Measurements from ENCODE around the gene SLC12A7.

Gene SLC12A7

GRCh38 chr5:1074816-1075554, 36.9 kb downstream of the SLC12A7 start:
- no peak overlapping the region for H3K4me3 ChIP-seq (ENCODE audit: low read length in 2 of 2)
- no peak overlapping the region for H3K27ac ChIP-seq (ENCODE audit: low read depth in 2 of 2, low read length in 2 of 2)
- H3K36me3 ChIP-seq (ENCODE audit: control insufficient read depth in 2 of 2, insufficient read depth in 2 of 2, low read length in 2 of 2) = peaks cover 39 to 49% of the 10 kb centered on the region in 2 donors
- no peaks in the 10 kb centered on the region for H3K4me1 ChIP-seq (ENCODE audit: control insufficient read depth in 2 of 2, insufficient read depth in 2 of 2, low read length in 2 of 2)
- H3K9ac ChIP-seq (ENCODE audit: low read depth in 1 of 2, low read length in 2 of 2) = no peak overlapping the region
- H3K9me3 ChIP-seq (ENCODE audit: control insufficient read depth in 2 of 2, low read length in 2 of 2) = no peaks in the 10 kb centered on the region
- no peaks in the 10 kb centered on the region for H3K27me3 ChIP-seq (ENCODE audit: control insufficient read depth in 2 of 2, insufficient read depth in 2 of 2, low read length in 2 of 2)

GRCh38 chr5:1074226-1074625, 37.6 kb downstream of the SLC12A7 start:
- no peak overlapping the region for H3K4me3 ChIP-seq (ENCODE audit: low read length in 2 of 2)
- H3K9ac ChIP-seq (ENCODE audit: low read depth in 1 of 2, low read length in 2 of 2) = no peak overlapping the region
- H3K9me3 ChIP-seq (ENCODE audit: control insufficient read depth in 2 of 2, low read length in 2 of 2) = no peaks in the 10 kb centered on the region
- no peak overlapping the region for H3K27ac ChIP-seq (ENCODE audit: low read depth in 2 of 2, low read length in 2 of 2)
- peaks cover 36 to 47% of the 10 kb centered on the region in 2 donors for H3K36me3 ChIP-seq (ENCODE audit: control insufficient read depth in 2 of 2, insufficient read depth in 2 of 2, low read length in 2 of 2)
- H3K27me3 ChIP-seq (ENCODE audit: control insufficient read depth in 2 of 2, insufficient read depth in 2 of 2, low read length in 2 of 2) = no peaks in the 10 kb centered on the region
- H3K4me1 ChIP-seq (ENCODE audit: control insufficient read depth in 2 of 2, insufficient read depth in 2 of 2, low read length in 2 of 2) = no peaks in the 10 kb centered on the region

- Histone ChIP-seq H3K9ac (ENCODE audit: low read depth in 1 of 2, low read length in 2 of 2) (no peak overlapping the region), H3K4me1 (ENCODE audit: control insufficient read depth in 2 of 2, insufficient read depth in 2 of 2, low read length in 2 of 2) (no peaks in the 10 kb centered on the region), H3K4me3 (ENCODE audit: low read length in 2 of 2) (no peak overlapping the region), H3K27ac (ENCODE audit: low read depth in 2 of 2, low read length in 2 of 2) (no peak overlapping the region), H3K9me3 (ENCODE audit: control insufficient read depth in 2 of 2, low read length in 2 of 2) (no peaks in the 10 kb centered on the region), H3K27me3 (ENCODE audit: control insufficient read depth in 2 of 2, insufficient read depth in 2 of 2, low read length in 2 of 2) (no peaks in the 10 kb centered on the region), H3K36me3 (ENCODE audit: control insufficient read depth in 2 of 2, insufficient read depth in 2 of 2, low read length in 2 of 2) (peaks cover 37 to 43% of the 10 kb centered on the region in 2 donors)
These were observed 38.4 kb downstream of the SLC12A7 start for GRCh38 chr5:1073239-1074102.

GRCh38 chr5:1069720-1070088, 42.2 kb downstream of the SLC12A7 start:
- Histone ChIP-seq H3K9me3 (ENCODE audit: control insufficient read depth in 2 of 2, low read length in 2 of 2) (no peaks in the 10 kb centered on the region), H3K4me1 (ENCODE audit: control insufficient read depth in 2 of 2, insufficient read depth in 2 of 2, low read length in 2 of 2) (no peaks in the 10 kb centered on the region), H3K36me3 (ENCODE audit: control insufficient read depth in 2 of 2, insufficient read depth in 2 of 2, low read length in 2 of 2) (peaks cover 27 to 28% of the 10 kb centered on the region in 2 donors), H3K9ac (ENCODE audit: low read depth in 1 of 2, low read length in 2 of 2) (no peak overlapping the region), H3K27me3 (ENCODE audit: control insufficient read depth in 2 of 2, insufficient read depth in 2 of 2, low read length in 2 of 2) (no peaks in the 10 kb centered on the region), H3K4me3 (ENCODE audit: low read length in 2 of 2) (no peak overlapping the region), H3K27ac (ENCODE audit: low read depth in 2 of 2, low read length in 2 of 2) (no peak overlapping the region)

GRCh38 chr5:1068895-1069719, 42.8 kb downstream of the SLC12A7 start:
- no peaks in the 10 kb centered on the region for H3K9me3 ChIP-seq (ENCODE audit: control insufficient read depth in 2 of 2, low read length in 2 of 2)
- H3K9ac ChIP-seq (ENCODE audit: low read depth in 1 of 2, low read length in 2 of 2) = no peak overlapping the region
- no peak overlapping the region for H3K4me3 ChIP-seq (ENCODE audit: low read length in 2 of 2)
- H3K27me3 ChIP-seq (ENCODE audit: control insufficient read depth in 2 of 2, insufficient read depth in 2 of 2, low read length in 2 of 2) = no peaks in the 10 kb centered on the region
- no peaks in the 10 kb centered on the region for H3K4me1 ChIP-seq (ENCODE audit: control insufficient read depth in 2 of 2, insufficient read depth in 2 of 2, low read length in 2 of 2)
- H3K27ac ChIP-seq (ENCODE audit: low read depth in 2 of 2, low read length in 2 of 2) = no peak overlapping the region
- H3K36me3 ChIP-seq (ENCODE audit: control insufficient read depth in 2 of 2, insufficient read depth in 2 of 2, low read length in 2 of 2) = peaks cover 28 to 33% of the 10 kb centered on the region in 2 donors

GRCh38 chr5:1068204-1068894, 43.5 kb downstream of the SLC12A7 start:
- Histone ChIP-seq H3K36me3 (ENCODE audit: control insufficient read depth in 2 of 2, insufficient read depth in 2 of 2, low read length in 2 of 2) (peaks cover 27 to 36% of the 10 kb centered on the region in 2 donors), H3K9ac (ENCODE audit: low read depth in 1 of 2, low read length in 2 of 2) (no peak overlapping the region), H3K4me3 (ENCODE audit: low read length in 2 of 2) (no peak overlapping the region), H3K9me3 (ENCODE audit: control insufficient read depth in 2 of 2, low read length in 2 of 2) (no peaks in the 10 kb centered on the region), H3K27ac (ENCODE audit: low read depth in 2 of 2, low read length in 2 of 2) (no peak overlapping the region), H3K4me1 (ENCODE audit: control insufficient read depth in 2 of 2, insufficient read depth in 2 of 2, low read length in 2 of 2) (no peaks in the 10 kb centered on the region), H3K27me3 (ENCODE audit: control insufficient read depth in 2 of 2, insufficient read depth in 2 of 2, low read length in 2 of 2) (no peaks in the 10 kb centered on the region)

- H3K4me3 ChIP-seq (ENCODE audit: low read length in 2 of 2) = no peak overlapping the region
- H3K9ac ChIP-seq (ENCODE audit: low read depth in 1 of 2, low read length in 2 of 2) = no peak overlapping the region
- H3K9me3 ChIP-seq (ENCODE audit: control insufficient read depth in 2 of 2, low read length in 2 of 2) = no peaks in the 10 kb centered on the region
- H3K27me3 ChIP-seq (ENCODE audit: control insufficient read depth in 2 of 2, insufficient read depth in 2 of 2, low read length in 2 of 2) = no peaks in the 10 kb centered on the region
- no peaks in the 10 kb centered on the region for H3K4me1 ChIP-seq (ENCODE audit: control insufficient read depth in 2 of 2, insufficient read depth in 2 of 2, low read length in 2 of 2)
- H3K36me3 ChIP-seq (ENCODE audit: control insufficient read depth in 2 of 2, insufficient read depth in 2 of 2, low read length in 2 of 2) = peaks cover 35 to 42% of the 10 kb centered on the region in 2 donors
- H3K27ac ChIP-seq (ENCODE audit: low read depth in 2 of 2, low read length in 2 of 2) = no peak overlapping the region
These were observed 44.4 kb downstream of the SLC12A7 start for GRCh38 chr5:1067141-1068121.

- Histone ChIP-seq H3K27ac (ENCODE audit: low read depth in 2 of 2, low read length in 2 of 2) (no peak overlapping the region), H3K36me3 (ENCODE audit: control insufficient read depth in 2 of 2, insufficient read depth in 2 of 2, low read length in 2 of 2) (peaks cover 35 to 45% of the 10 kb centered on the region in 2 donors), H3K27me3 (ENCODE audit: control insufficient read depth in 2 of 2, insufficient read depth in 2 of 2, low read length in 2 of 2) (no peaks in the 10 kb centered on the region), H3K4me1 (ENCODE audit: control insufficient read depth in 2 of 2, insufficient read depth in 2 of 2, low read length in 2 of 2) (no peaks in the 10 kb centered on the region), H3K4me3 (ENCODE audit: low read length in 2 of 2) (no peak overlapping the region), H3K9ac (ENCODE audit: low read depth in 1 of 2, low read length in 2 of 2) (no peak overlapping the region), H3K9me3 (ENCODE audit: control insufficient read depth in 2 of 2, low read length in 2 of 2) (no peaks in the 10 kb centered on the region)
These were observed 45.2 kb downstream of the SLC12A7 start for GRCh38 chr5:1066676-1067075.

Data from mucosa of rectum (tissue), 2 donors.